Measurements from ENCODE around the gene LRRC10B. TPM values are rescaled to one million over a fixed set of nuclear protein-coding genes. Genes with fewer than 3 reads are reported as not detected.
"Not testable (repeated sequence)": the region's sequence is repeated elsewhere in the genome, so short reads cannot be mapped to it uniquely, and the experiment has no call there.

Gene LRRC10B
- not detected in 2 replicates for total RNA-seq (2014; rRNA removed; shearing (Covaris generic); ENCODE audit: low replicate concordance)

GRCh38 chr11:61507962-61508861 is at the start of gene LRRC10B:
LRRC10B (plus strand) TSS chr11:61508749; CDS start chr11:61508999, 250 bp downstream.
- in situ Hi-C loops (cut with HindIII; ENCODE audit: low pct_unique_long_range_greater_than_20kb, low sequenced_read_pairs), result no loop called here

GRCh38 chr11:61460474-61460881 is 48.1 kb upstream of the LRRC10B start:
- DNase-seq (ENCODE audit: low read depth), result no peak
- in situ Hi-C loops (cut with HindIII; ENCODE audit: low pct_unique_long_range_greater_than_20kb, low sequenced_read_pairs), result no loop called here

More at GRCh38 chr11:61507962-61508861, at the start of gene LRRC10B:
- no peak for DNase-seq (ENCODE audit: low read depth)

- in situ Hi-C loops (cut with HindIII; ENCODE audit: low pct_unique_long_range_greater_than_20kb, low sequenced_read_pairs), result no loop called here
- no peak for DNase-seq (ENCODE audit: low read depth)
These were observed 47.6 kb upstream of the LRRC10B start for GRCh38 chr11:61460986-61461385.

- DNase-seq (ENCODE audit: low read depth); in situ Hi-C loops (cut with HindIII; ENCODE audit: low pct_unique_long_range_greater_than_20kb, low sequenced_read_pairs): not testable (repeated sequence)
These were observed 40.9 kb upstream of the LRRC10B start for GRCh38 chr11:61467602-61468001.

GRCh38 chr11:61468002-61468401 is 40.5 kb upstream of the LRRC10B start:
- in situ Hi-C loops (cut with HindIII; ENCODE audit: low pct_unique_long_range_greater_than_20kb, low sequenced_read_pairs), result no loop called here
- no peak for DNase-seq (ENCODE audit: low read depth)

- in situ Hi-C loops (cut with HindIII; ENCODE audit: low pct_unique_long_range_greater_than_20kb, low sequenced_read_pairs), result no loop called here
- no peak for DNase-seq (ENCODE audit: low read depth)
These were observed 36.3 kb upstream of the LRRC10B start for GRCh38 chr11:61472282-61472681.

GRCh38 chr11:61472868-61473267 is 35.7 kb upstream of the LRRC10B start:
- in situ Hi-C loops (cut with HindIII; ENCODE audit: low pct_unique_long_range_greater_than_20kb, low sequenced_read_pairs), result no loop called here

GRCh38 chr11:61473370-61474012 is 35.1 kb upstream of the LRRC10B start:
- in situ Hi-C loops (cut with HindIII; ENCODE audit: low pct_unique_long_range_greater_than_20kb, low sequenced_read_pairs), result no loop called here
- no peak for DNase-seq (ENCODE audit: low read depth)

More at GRCh38 chr11:61472868-61473267, 35.7 kb upstream of the LRRC10B start:
- no peak for DNase-seq (ENCODE audit: low read depth)

GRCh38 chr11:61474013-61474643 is 34.4 kb upstream of the LRRC10B start:
- in situ Hi-C loops (cut with HindIII; ENCODE audit: low pct_unique_long_range_greater_than_20kb, low sequenced_read_pairs), result no loop called here
- DNase-seq (ENCODE audit: low read depth), result no peak

- in situ Hi-C loops (cut with HindIII; ENCODE audit: low pct_unique_long_range_greater_than_20kb, low sequenced_read_pairs), result no loop called here
- DNase-seq (ENCODE audit: low read depth), result no peak
These were observed 33.1 kb upstream of the LRRC10B start for GRCh38 chr11:61475433-61475832.

GRCh38 chr11:61476371-61476770 is 32.2 kb upstream of the LRRC10B start:
- no peak for DNase-seq (ENCODE audit: low read depth)
- in situ Hi-C loops (cut with HindIII; ENCODE audit: low pct_unique_long_range_greater_than_20kb, low sequenced_read_pairs), result no loop called here

GRCh38 chr11:61477126-61477525 is 31.4 kb upstream of the LRRC10B start:
- in situ Hi-C loops (cut with HindIII; ENCODE audit: low pct_unique_long_range_greater_than_20kb, low sequenced_read_pairs), result no loop called here
- DNase-seq (ENCODE audit: low read depth), result no peak

GRCh38 chr11:61477727-61478148 is 30.8 kb upstream of the LRRC10B start:
- peak; percentile 21 for DNase-seq (ENCODE audit: low read depth)
- in situ Hi-C loops (cut with HindIII; ENCODE audit: low pct_unique_long_range_greater_than_20kb, low sequenced_read_pairs), result no loop called here

GRCh38 chr11:61479360-61480058 is 29.0 kb upstream of the LRRC10B start:
- in situ Hi-C loops (cut with HindIII; ENCODE audit: low pct_unique_long_range_greater_than_20kb, low sequenced_read_pairs); DNase-seq (ENCODE audit: low read depth): not testable (repeated sequence)

- in situ Hi-C loops (cut with HindIII; ENCODE audit: low pct_unique_long_range_greater_than_20kb, low sequenced_read_pairs), result no loop called here
- DNase-seq (ENCODE audit: low read depth), result no peak
These were observed 28.1 kb upstream of the LRRC10B start for GRCh38 chr11:61480261-61480993.

- in situ Hi-C loops (cut with HindIII; ENCODE audit: low pct_unique_long_range_greater_than_20kb, low sequenced_read_pairs), result no loop called here
- DNase-seq (ENCODE audit: low read depth), result peak; percentile 29
These were observed 27.6 kb upstream of the LRRC10B start for GRCh38 chr11:61480994-61481335.

GRCh38 chr11:61481806-61482205 is 26.7 kb upstream of the LRRC10B start:
- in situ Hi-C loops (cut with HindIII; ENCODE audit: low pct_unique_long_range_greater_than_20kb, low sequenced_read_pairs), result no loop called here

GRCh38 chr11:61482513-61482912 is 26.0 kb upstream of the LRRC10B start:
- in situ Hi-C loops (cut with HindIII; ENCODE audit: low pct_unique_long_range_greater_than_20kb, low sequenced_read_pairs), result no loop called here
- no peak for DNase-seq (ENCODE audit: low read depth)

More at GRCh38 chr11:61481806-61482205, 26.7 kb upstream of the LRRC10B start:
- no peak for DNase-seq (ENCODE audit: low read depth)
